CD14-positive monocyte (primary cell): Measurements from ENCODE around the gene NAA38. TPM values are rescaled to one million over a fixed set of nuclear protein-coding genes. Genes with fewer than 3 reads are reported as not detected.

ENCODE experiments used
- DNase-seq, 3 donors: peaks; one replicate each; pipeline ENCODE4 v3.0.0-alpha.2; 2011 to 2022
- H2AFZ ChIP-seq: 2 replicates; pipeline ENCODE4 v1.6.0; 2012; ENCODE audit warnings: mild to moderate bottlenecking, low read depth, low read length, inconsistent platforms; ENCODE audit not compliant: insufficient read depth, poor library complexity, severe bottlenecking
- H3K27ac ChIP-seq, 2 donors: 1 replicate in 1 of 2; 2 replicates in 1 of 2; pipeline ENCODE4 v1.5.1; 2012 to 2013; ENCODE audit warnings: low read length in 2 of 2, control low read depth in 1 of 2, inconsistent platforms in 1 of 2, low read depth in 1 of 2, mild to moderate bottlenecking in 1 of 2
- H3K27me3 ChIP-seq, 2 donors: one replicate each; pipeline versions ENCODE4 v1.6.0 to v1.6.1; 2011 to 2013; ENCODE audit warnings: low read length in 2 of 2; ENCODE audit not compliant: control insufficient read depth in 2 of 2, insufficient read depth in 2 of 2
- H3K36me3 ChIP-seq, 2 donors: replicated peaks in 1 of 2; 1 replicate in 1 of 2; 2 replicates in 1 of 2; pipeline versions ENCODE4 v1.5.1 to v1.6.1; 2012 to 2013; ENCODE audit warnings: low read length in 2 of 2, control low read depth in 1 of 2, inconsistent platforms in 1 of 2, mild to moderate bottlenecking in 1 of 2; ENCODE audit not compliant: insufficient read depth in 2 of 2, control insufficient read depth in 1 of 2
- H3K4me1 ChIP-seq, 2 donors: 1 replicate in 1 of 2; 2 replicates in 1 of 2; pipeline versions ENCODE4 v1.5.1 to v1.6.1; 2012 to 2013; ENCODE audit warnings: low read length in 2 of 2, control low read depth in 1 of 2, inconsistent platforms in 1 of 2, mild to moderate bottlenecking in 1 of 2, moderate library complexity in 1 of 2; ENCODE audit not compliant: insufficient read depth in 2 of 2, control insufficient read depth in 1 of 2
- H3K4me2 ChIP-seq: replicated peaks from 2 replicates; pipeline ENCODE3; 2012; ENCODE audit warnings: low read length, moderate library complexity, mild to moderate bottlenecking; ENCODE audit not compliant: poor library complexity, severe bottlenecking; ENCODE audit errors: extremely low read depth
- H3K4me3 ChIP-seq, 3 experiments: fragments of 200-600 bp in 1 of 3; sonication (generic) in 1 of 3; replicated peaks in 1 of 3; 1 replicate in 2 of 3; 2 replicates in 1 of 3; pipeline ENCODE4 v1.5.1; 2011 to 2013; ENCODE audit warnings: low read length in 3 of 3, mild to moderate bottlenecking in 3 of 3, control low read depth in 2 of 3, low read depth in 2 of 3, inconsistent platforms in 1 of 3, moderate library complexity in 1 of 3
- H3K79me2 ChIP-seq: 2 replicates; pipeline ENCODE4 v1.6.0; 2012; ENCODE audit warnings: mild to moderate bottlenecking, control low read depth, inconsistent platforms, low read length, moderate library complexity; ENCODE audit not compliant: insufficient read depth
- H3K9ac ChIP-seq: 2 replicates; pipeline ENCODE4 v1.6.0; 2017; ENCODE audit warnings: low read length, mild to moderate bottlenecking; ENCODE audit not compliant: insufficient read depth, poor library complexity, severe bottlenecking
- H3K9me3 ChIP-seq, 2 donors: replicated peaks in 1 of 2; 1 replicate in 1 of 2; 2 replicates in 1 of 2; pipeline versions ENCODE4 v1.5.1 to v1.6.1; 2012 to 2013; ENCODE audit warnings: low read length in 2 of 2, control low read depth in 1 of 2; ENCODE audit not compliant: control insufficient read depth in 1 of 2, insufficient read depth in 1 of 2
- H4K20me1 ChIP-seq: 2 replicates; pipeline ENCODE4 v1.6.0; 2012; ENCODE audit warnings: mild to moderate bottlenecking, low read length, control low read depth, moderate library complexity; ENCODE audit not compliant: insufficient read depth
- H3K27ac Mint-ChIP-seq, 7 donors: one replicate each; pipeline ENCODE4 v1.8.0; 2020; ENCODE audit warnings: mild to moderate bottlenecking in 7 of 7, mixed read lengths in 7 of 7, moderate library complexity in 6 of 7, inconsistent platforms in 2 of 7
- H3K27me3 Mint-ChIP-seq, 3 donors: one replicate each; pipeline ENCODE4 v1.8.0; 2021 to 2022; ENCODE audit warnings: low read depth in 3 of 3, mild to moderate bottlenecking in 3 of 3, mixed read lengths in 3 of 3, moderate library complexity in 3 of 3, inconsistent platforms in 1 of 3
- H3K36me3 Mint-ChIP-seq, 2 donors: one replicate each; pipeline ENCODE4 v1.8.0; 2020; ENCODE audit warnings: mixed read lengths in 2 of 2, inconsistent platforms in 1 of 2, mild to moderate bottlenecking in 1 of 2
- H3K4me1 Mint-ChIP-seq: one replicate; pipeline ENCODE4 v1.8.0; 2020; ENCODE audit warnings: mild to moderate bottlenecking, mixed read lengths
- H3K4me3 Mint-ChIP-seq, 2 donors: one replicate each; pipeline ENCODE4 v1.8.0; 2020; ENCODE audit warnings: mild to moderate bottlenecking in 2 of 2, mixed read lengths in 2 of 2, moderate library complexity in 1 of 2
- H3K9me3 Mint-ChIP-seq, 7 donors: one replicate each; pipeline ENCODE4 v1.8.0; 2020 to 2022; ENCODE audit warnings: mixed read lengths in 7 of 7, mild to moderate bottlenecking in 6 of 7, moderate library complexity in 6 of 7, inconsistent platforms in 2 of 7
- CTCF ChIP-seq: fragments of 200-600 bp; IDR thresholded peaks from one replicate; pipeline ENCODE4 v1.8.0; 2022; ENCODE audit warnings: antibody characterized with exemption, mild to moderate bottlenecking
- whole genome bisulfite sequencing: methylation state at CpG from one replicate; pipeline ENCODE4 v1.1.5; 2013; ENCODE audit warnings: missing lambda C conversion rate; ENCODE audit not compliant: insufficient coverage; 5-methylcytosine and 5-hydroxymethylcytosine counted together
- intact Hi-C, 2 donors: fragments of 100-400 bp; cut with micrococcal nuclease; formaldehyde crosslinking; loops; one replicate each; pipeline versions ENCODE4 v1.15.0 to v1.15.1; 2023
- polyA plus RNA-seq, 3 donors: library from polyadenylated mRNA; depleted of rRNA in 1 of 3; unstranded in 2 of 3; stranded (reverse) in 1 of 3; fragments of 300-500 nt in 2 of 3; fragments of >200 nt in 1 of 3; fragmentation: Illumina TruSeq in 2 of 3; gene quantifications; 1 replicate in 2 of 3; 2 replicates in 1 of 3; pipeline ENCODE4 v1.2.3, GENCODE V29; 2012 to 2021

The NAA38 gene
- polyA plus RNA-seq, 3 donors: 63.8 to 197 (median 148) TPM

- intact Hi-C loops: loop anchor here in 1 of 2 donors (10.0 kb wide), 1 partner anchor 316 kb away; the partner anchor contains the start of gene PER1
- peaks cover 0 to 3% of the 10 kb centered on the region in 2 donors for H3K36me3 ChIP-seq
- H3K79me2 ChIP-seq: peaks cover 52% of the 10 kb centered on the region
- H3K27me3 ChIP-seq: no peaks in the 10 kb centered on the region
- Mint-ChIP-seq H3K4me1 (peaks cover 57% of the 10 kb centered on the region), H3K36me3 (peaks cover 17 to 24% of the 10 kb centered on the region in 2 donors), H3K27me3 (peaks cover under 1 to 10% (median 8%) of the 10 kb centered on the region in 3 donors), H3K4me3 (peak overlapping the region; percentile 95 to 98), H3K9me3 (peaks cover 0 to 3% (median 0%) of the 10 kb centered on the region in 7 donors), H3K27ac (peak overlapping the region; percentile 97 to 100 (median 100))
- peak overlapping the region; percentile 54 to 92 (median 57) for H3K4me3 ChIP-seq
- no peak for TF ChIP-seq CTCF
- H3K4me2 ChIP-seq: peak overlapping the region; percentile 95
- peak overlapping the region; percentile 68 for H3K9ac ChIP-seq
- WGBS: 0% methylated on average over 5 of the region's 12 CpGs
- DNase-seq: peak; percentile 74 to 83 (median 79)
- H3K27ac ChIP-seq: peak overlapping the region; percentile 96 to 100
- no peaks in the 10 kb centered on the region for H3K9me3 ChIP-seq
- no peak overlapping the region for H2AFZ ChIP-seq
- peaks cover 4% of the 10 kb centered on the region for H4K20me1 ChIP-seq
- H3K4me1 ChIP-seq: peaks cover 67 to 73% of the 10 kb centered on the region in 2 donors
These were observed 19.0 kb downstream of the NAA38 start for GRCh38 chr17:7838090-7839075.

- H3K4me3 ChIP-seq: peak overlapping the region; percentile 29 to 92 (median 72)
- Mint-ChIP-seq H3K36me3 (peaks cover 17 to 24% of the 10 kb centered on the region in 2 donors), H3K9me3 (peaks cover 0 to 2% (median 0%) of the 10 kb centered on the region in 7 donors), H3K27me3 (peaks cover 7 to 12% (median 8%) of the 10 kb centered on the region in 3 donors), H3K27ac (peak overlapping the region; percentile 91 to 100 (median 98)), H3K4me1 (peaks cover 61% of the 10 kb centered on the region), H3K4me3 (peak overlapping the region; percentile 94 to 95)
- 21% methylated on average over 6 of the region's 8 CpGs for WGBS
- no peaks in the 10 kb centered on the region for H3K27me3 ChIP-seq
- peak in 1 of 3 donors; percentile 17 for DNase-seq
- H2AFZ ChIP-seq: no peak overlapping the region
- peak overlapping the region; percentile 93 to 98 for H3K27ac ChIP-seq
- no peak for TF ChIP-seq CTCF
- H3K4me2 ChIP-seq: peak overlapping the region; percentile 95
- peak overlapping the region; percentile 91 for H3K9ac ChIP-seq
- intact Hi-C loops: loop anchor here in 1 of 2 donors (10.0 kb wide), 1 partner anchor 317 kb away; the partner anchor contains the start of gene PER1
- peaks cover 69 to 78% of the 10 kb centered on the region in 2 donors for H3K4me1 ChIP-seq
- no peaks in the 10 kb centered on the region for H3K9me3 ChIP-seq
- H3K36me3 ChIP-seq: peaks cover 0 to 3% of the 10 kb centered on the region in 2 donors
- H3K79me2 ChIP-seq: peaks cover 49% of the 10 kb centered on the region
- peaks cover 4% of the 10 kb centered on the region for H4K20me1 ChIP-seq
These were observed 19.8 kb downstream of the NAA38 start for GRCh38 chr17:7837408-7838088.
